WI38 (cell line): ENCODE measurements around the gene CAVIN4.

Experiments used
- H3K4me3 ChIP-seq: 2 replicates; pipeline ENCODE4 v1.5.1; 2011; ENCODE audit warnings: low read depth, mild to moderate bottlenecking, control low read depth, low read length
- TF ChIP-seq, protein P1 (sequence below): IDR thresholded peaks from 2 replicates; pipeline ENCODE4 v1.5.1; 2012; ENCODE audit warnings: low read depth, mild to moderate bottlenecking, control low read depth, low read length

Gene CAVIN4

DNA sequence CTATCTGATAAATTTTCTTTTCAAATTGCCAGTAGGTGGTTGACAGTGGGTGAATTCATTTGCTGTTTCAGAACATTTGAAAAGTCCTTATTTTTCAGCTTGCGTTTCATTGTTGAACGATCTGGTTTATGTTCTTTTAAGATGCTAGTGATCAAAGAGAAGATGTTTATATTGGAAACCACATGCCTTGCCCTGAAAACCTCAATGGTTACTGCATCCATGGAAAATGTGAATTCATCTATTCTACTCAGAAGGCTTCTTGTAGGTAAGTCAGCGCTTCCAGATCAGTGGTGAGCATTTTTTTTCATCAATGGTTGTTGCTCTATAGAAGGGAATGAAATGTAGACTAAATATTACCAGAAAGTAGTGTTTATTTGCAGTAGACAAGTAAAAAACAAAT, 16.6 kb upstream of the CAVIN4 start:
- TF ChIP-seq, protein P1, sequence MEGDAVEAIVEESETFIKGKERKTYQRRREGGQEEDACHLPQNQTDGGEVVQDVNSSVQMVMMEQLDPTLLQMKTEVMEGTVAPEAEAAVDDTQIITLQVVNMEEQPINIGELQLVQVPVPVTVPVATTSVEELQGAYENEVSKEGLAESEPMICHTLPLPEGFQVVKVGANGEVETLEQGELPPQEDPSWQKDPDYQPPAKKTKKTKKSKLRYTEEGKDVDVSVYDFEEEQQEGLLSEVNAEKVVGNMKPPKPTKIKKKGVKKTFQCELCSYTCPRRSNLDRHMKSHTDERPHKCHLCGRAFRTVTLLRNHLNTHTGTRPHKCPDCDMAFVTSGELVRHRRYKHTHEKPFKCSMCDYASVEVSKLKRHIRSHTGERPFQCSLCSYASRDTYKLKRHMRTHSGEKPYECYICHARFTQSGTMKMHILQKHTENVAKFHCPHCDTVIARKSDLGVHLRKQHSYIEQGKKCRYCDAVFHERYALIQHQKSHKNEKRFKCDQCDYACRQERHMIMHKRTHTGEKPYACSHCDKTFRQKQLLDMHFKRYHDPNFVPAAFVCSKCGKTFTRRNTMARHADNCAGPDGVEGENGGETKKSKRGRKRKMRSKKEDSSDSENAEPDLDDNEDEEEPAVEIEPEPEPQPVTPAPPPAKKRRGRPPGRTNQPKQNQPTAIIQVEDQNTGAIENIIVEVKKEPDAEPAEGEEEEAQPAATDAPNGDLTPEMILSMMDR, result no peak

DNA sequence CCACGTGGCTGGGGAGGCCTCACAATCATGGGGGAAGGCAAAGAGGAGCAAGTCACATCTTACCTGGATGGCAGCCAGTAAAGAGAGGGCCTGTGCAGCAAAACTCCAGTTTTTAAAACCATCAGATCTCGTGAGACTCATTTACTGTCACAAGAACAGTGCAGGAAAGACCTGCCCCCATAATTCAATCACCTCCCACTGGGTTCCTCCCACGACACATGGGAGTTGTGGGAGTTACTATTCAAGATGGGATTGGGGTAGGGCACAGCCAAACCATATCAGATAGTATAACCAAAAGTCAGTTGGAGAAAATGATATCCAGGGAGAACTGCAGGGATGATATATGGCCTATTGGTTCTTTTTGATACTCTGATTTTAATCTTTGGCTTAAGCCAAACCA, 10.0 kb upstream of the CAVIN4 start:
- H3K4me3 ChIP-seq, result no peak overlapping the region
- TF ChIP-seq, protein P1, result no peak

More for the DNA sequence above, 16.6 kb upstream of the CAVIN4 start:
- no peak overlapping the region for H3K4me3 ChIP-seq

DNA sequence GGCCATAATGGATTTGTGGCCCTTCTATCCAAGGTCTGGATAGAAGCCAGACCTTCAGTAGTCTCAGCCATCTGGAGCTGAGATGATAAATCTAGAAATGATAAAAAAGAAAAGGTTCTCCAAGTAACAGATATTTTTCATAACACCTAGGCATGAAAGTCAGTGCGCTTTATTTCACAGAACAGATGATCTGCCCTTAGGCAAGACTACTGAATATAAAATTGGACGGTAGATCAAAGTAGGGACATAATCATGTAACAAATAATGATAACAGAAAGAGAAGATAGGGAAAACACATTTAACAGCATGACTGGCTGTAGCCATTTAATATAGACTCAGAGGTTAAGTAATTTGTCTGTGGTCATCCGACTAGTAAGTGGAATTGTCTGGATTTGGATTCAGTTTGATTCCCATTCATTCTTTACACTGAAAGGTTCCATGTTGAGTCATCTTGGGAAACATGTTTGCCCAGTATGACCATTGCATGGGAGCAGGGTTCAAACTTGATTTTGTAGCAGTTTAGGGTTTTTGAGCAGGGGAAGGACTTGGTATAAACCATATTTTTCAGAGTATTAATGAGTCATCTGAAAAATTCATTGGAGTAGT, 4.1 kb upstream of the CAVIN4 start:
- TF ChIP-seq, protein P1, result no peak
- H3K4me3 ChIP-seq, result no peak overlapping the region

DNA sequence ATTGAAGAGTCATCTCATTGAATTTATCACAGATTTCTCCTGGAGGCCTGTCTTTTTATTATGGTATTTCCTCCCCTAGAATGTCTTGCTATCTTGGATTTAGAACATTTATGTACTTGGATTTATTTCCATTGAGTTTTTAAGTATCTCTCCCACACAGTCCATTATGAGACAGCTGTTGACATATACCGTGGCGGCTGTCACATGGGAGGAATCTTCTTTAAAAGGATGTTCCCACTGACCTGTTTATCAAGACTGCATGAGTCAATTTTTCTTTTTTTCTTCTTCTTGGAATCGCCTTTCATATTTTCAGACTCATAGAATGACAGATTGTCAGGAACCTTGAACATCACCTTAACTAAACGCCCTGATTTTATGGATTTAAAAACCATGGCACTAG, 2.9 kb upstream of the CAVIN4 start:
- TF ChIP-seq, protein P1, result no peak
- H3K4me3 ChIP-seq, result no peak overlapping the region

DNA sequence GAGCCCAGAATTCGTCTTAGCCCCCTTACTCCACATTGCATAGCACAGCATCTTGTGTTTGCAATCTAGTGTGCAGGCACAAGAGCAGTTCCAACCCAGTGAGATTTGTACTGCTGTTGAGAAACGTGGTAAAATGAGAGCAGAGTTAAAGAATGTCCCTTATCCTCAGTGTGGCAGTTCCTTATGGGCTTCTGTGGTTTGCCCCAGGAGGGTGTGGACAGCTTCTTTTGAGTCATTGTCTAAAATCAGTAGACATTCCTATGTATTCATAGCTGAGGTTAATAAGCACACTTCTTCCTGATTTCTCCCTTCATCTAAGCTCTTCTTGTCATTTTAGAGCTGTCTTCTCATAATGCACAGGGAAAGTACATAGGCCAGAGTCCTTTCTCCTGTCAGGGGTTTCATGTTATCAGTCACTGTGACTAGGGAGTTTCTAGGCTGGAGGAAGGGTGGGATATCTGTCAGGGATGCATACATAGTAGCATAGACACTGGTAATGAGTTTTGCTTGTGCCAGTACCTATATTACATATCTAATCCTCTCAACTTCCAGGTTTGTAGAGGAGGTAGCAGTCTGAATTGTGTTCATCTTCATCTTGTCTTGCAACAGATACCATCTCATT, 2.0 kb upstream of the CAVIN4 start:
- H3K4me3 ChIP-seq, result no peak overlapping the region
- TF ChIP-seq, protein P1, result no peak

DNA sequence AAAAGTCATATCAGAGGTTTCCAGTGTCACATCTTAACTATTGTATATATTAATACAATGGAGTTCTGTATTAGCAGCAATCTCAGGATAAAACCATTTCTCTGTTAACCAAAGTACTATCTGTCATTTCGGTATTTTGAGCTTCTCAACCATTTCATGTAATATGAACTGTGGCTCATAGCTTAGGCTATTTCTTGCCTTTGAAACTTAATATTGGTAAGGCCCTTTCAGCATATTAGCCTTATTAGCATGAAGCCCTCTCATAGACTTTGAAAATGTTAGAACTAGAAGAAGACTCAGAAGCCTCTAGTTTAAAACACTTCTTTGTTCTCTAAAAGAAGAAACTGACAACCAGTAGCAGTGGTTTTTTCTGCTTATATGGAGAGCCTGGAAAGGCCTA, 731 bp downstream of the CAVIN4 start:
- H3K4me3 ChIP-seq, result no peak overlapping the region
- TF ChIP-seq, protein P1, result no peak

DNA sequence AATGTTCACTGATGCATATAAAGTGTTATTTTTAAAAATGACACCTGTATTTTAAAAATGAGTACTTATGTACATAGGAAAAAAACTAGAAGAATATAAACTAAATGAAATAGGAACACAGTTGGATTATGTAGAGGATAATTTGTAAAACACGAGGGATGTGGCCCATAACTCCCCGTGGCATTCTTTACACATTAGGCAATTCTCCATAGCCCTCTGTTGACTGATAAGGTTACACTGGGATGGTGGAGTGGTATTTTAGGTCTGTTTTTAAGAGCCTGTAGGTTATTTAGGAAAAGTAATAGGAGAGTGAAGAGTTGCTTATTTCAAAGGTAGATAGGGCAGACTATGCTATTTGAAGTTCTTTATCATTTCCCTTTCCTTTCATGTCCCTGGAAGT, 1.8 kb downstream of the CAVIN4 start:
- no peak overlapping the region for H3K4me3 ChIP-seq
- TF ChIP-seq, protein P1, result no peak
